Measurements from ENCODE around the gene DAAM2. TPM values are rescaled to one million over a fixed set of nuclear protein-coding genes. Genes with fewer than 3 reads are reported as not detected.

DAAM2 gene
- total RNA-seq, 1 experiment from 2014 or later: not detected

DNA sequence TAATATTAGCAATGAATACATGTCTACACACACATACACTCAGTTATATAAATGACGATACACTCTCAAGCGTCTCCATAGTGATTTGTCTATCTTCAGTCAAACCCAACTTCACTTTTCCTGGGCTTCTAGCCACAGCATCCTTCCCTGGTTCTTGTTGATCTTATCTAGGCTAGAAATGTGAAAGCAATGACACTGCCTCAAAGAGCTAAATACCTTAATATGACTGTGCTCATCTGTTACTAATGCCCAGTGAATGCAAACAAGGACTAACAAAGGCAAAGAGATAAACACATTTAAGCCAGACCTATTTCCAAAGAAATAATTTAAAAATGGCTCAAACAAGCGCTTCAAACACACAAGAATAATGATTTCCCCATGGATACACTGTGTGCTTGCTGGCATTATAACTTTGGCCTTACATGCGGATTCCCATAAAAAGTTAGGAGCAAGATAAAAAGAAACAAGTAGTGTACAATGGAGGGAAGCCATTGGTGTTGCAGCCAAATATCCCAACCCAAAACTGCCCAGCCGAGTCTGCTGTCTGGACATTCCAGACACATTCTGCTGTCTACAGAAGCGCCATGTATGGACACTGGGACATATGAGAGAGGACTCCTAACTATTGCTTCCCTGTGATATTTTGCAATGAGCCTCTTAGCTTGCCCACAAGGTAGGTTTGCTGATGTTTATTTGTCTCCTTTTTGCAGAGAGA lies 19.5 kb upstream of the DAAM2 start:
- H3K27ac Mint-ChIP-seq (ENCODE audit: low read depth, unreplicated experiment): no peak overlapping the region
- no peak for DNase-seq (ENCODE audit: unreplicated experiment)
- TF ChIP-seq, protein P1, sequence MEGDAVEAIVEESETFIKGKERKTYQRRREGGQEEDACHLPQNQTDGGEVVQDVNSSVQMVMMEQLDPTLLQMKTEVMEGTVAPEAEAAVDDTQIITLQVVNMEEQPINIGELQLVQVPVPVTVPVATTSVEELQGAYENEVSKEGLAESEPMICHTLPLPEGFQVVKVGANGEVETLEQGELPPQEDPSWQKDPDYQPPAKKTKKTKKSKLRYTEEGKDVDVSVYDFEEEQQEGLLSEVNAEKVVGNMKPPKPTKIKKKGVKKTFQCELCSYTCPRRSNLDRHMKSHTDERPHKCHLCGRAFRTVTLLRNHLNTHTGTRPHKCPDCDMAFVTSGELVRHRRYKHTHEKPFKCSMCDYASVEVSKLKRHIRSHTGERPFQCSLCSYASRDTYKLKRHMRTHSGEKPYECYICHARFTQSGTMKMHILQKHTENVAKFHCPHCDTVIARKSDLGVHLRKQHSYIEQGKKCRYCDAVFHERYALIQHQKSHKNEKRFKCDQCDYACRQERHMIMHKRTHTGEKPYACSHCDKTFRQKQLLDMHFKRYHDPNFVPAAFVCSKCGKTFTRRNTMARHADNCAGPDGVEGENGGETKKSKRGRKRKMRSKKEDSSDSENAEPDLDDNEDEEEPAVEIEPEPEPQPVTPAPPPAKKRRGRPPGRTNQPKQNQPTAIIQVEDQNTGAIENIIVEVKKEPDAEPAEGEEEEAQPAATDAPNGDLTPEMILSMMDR (IDR thresholded peaks at IDR 0.05; ENCODE audit: unreplicated experiment): no peak
- no TSS peak for BruUV-seq (replicated peaks)
- no peaks in the 10 kb centered on the region for H3K4me1 Mint-ChIP-seq (ENCODE audit: insufficient read depth, unreplicated experiment)
- H3K4me3 Mint-ChIP-seq (ENCODE audit: unreplicated experiment): no peak overlapping the region
- ChIA-PET POLR2A (interaction anchor here (1.3 kb wide), 1 partner anchor 11 kb away, joined by 3 read pairs; no protein-coding TSS in a partner anchor), CTCF (interaction anchor here (0.6 to 1.1 kb wide), 2 partner anchors 80 to 109 kb away, joined by 3 read pairs; no protein-coding TSS in a partner anchor)
- no peaks in the 10 kb centered on the region for H3K27me3 Mint-ChIP-seq (ENCODE audit: insufficient read depth, unreplicated experiment)
- no peaks in the 10 kb centered on the region for H3K36me3 Mint-ChIP-seq (ENCODE audit: insufficient read depth, unreplicated experiment)
- intact Hi-C loops (cut with micrococcal nuclease): no loop called here
- no peaks in the 10 kb centered on the region for H3K9me3 Mint-ChIP-seq (ENCODE audit: unreplicated experiment)

DNA sequence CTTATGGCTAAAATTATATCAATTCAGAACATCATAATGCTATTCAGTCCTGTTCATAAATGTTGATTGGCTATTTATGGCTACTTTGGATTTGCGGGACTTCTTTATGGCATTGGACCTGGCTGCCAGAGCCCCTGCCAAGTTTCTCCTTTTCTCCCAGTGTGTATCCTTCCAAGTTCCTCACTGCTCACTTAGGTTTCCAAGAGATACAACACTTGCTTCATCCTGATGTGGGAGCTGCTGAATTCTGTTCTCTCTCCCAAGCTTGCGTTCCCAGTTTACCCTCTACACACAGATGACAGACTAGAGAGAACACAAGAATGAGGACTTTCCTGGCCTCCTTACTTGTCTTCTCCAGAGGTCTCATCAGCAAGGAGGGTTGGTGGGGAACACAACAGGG lies 18.4 kb upstream of the DAAM2 start:
- Mint-ChIP-seq H3K27me3 (ENCODE audit: insufficient read depth, unreplicated experiment) (no peaks in the 10 kb centered on the region), H3K27ac (ENCODE audit: low read depth, unreplicated experiment) (no peak overlapping the region), H3K4me3 (ENCODE audit: unreplicated experiment) (no peak overlapping the region), H3K4me1 (ENCODE audit: insufficient read depth, unreplicated experiment) (no peaks in the 10 kb centered on the region), H3K36me3 (ENCODE audit: insufficient read depth, unreplicated experiment) (no peaks in the 10 kb centered on the region), H3K9me3 (ENCODE audit: unreplicated experiment) (no peaks in the 10 kb centered on the region)
- TF ChIP-seq, protein P1 (IDR thresholded peaks at IDR 0.05; ENCODE audit: unreplicated experiment): no peak
- intact Hi-C loops (cut with micrococcal nuclease): no loop called here
- CTCF ChIA-PET: interaction anchor here (0.6 to 0.9 kb wide), 4 partner anchors 10 to 366 kb away, joined by 3 to 4 read pairs (median 3); no protein-coding TSS in a partner anchor
- POLR2A ChIA-PET: interaction anchor here (0.6 to 1.3 kb wide), 2 partner anchors 9 to 87 kb away, joined by 3 read pairs; no protein-coding TSS in a partner anchor
- no TSS peak for BruUV-seq (replicated peaks)
- no peak for DNase-seq (ENCODE audit: unreplicated experiment)

DNA sequence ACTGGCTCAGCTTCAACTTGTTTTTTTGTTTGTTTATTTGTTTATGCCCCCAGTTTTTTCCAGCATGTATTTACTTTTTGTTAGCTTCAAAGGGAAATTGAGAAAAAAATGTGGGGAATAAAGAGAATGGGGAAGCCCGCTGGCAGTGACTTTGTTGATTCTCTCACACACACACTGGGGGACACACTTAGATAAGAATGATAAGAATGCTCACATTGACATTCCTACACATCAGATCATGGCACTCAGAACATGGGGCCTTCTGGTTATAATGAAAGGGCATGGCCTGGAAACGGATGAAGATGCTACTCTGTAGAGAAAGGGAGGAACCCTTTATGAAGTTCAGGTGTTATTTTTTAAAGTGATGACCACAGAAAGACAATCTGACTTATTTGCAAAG lies 15.6 kb upstream of the DAAM2 start:
- no peaks in the 10 kb centered on the region for H3K9me3 Mint-ChIP-seq (ENCODE audit: unreplicated experiment)
- DNase-seq (ENCODE audit: unreplicated experiment): no peak
- BruUV-seq (replicated peaks): no TSS peak
- TF ChIP-seq, protein P1 (IDR thresholded peaks at IDR 0.05; ENCODE audit: unreplicated experiment): no peak
- no peaks in the 10 kb centered on the region for H3K36me3 Mint-ChIP-seq (ENCODE audit: insufficient read depth, unreplicated experiment)
- ChIA-PET CTCF (interaction anchor here (0.6 to 0.7 kb wide), 2 partner anchors 119 to 877 kb away, joined by 3 read pairs; no protein-coding TSS in a partner anchor), POLR2A (no interaction called here)
- H3K4me1 Mint-ChIP-seq (ENCODE audit: insufficient read depth, unreplicated experiment): no peaks in the 10 kb centered on the region
- H3K27me3 Mint-ChIP-seq (ENCODE audit: insufficient read depth, unreplicated experiment): no peaks in the 10 kb centered on the region
- intact Hi-C loops (cut with micrococcal nuclease): no loop called here
- no peak overlapping the region for H3K4me3 Mint-ChIP-seq (ENCODE audit: unreplicated experiment)
- no peak overlapping the region for H3K27ac Mint-ChIP-seq (ENCODE audit: low read depth, unreplicated experiment)

DNA sequence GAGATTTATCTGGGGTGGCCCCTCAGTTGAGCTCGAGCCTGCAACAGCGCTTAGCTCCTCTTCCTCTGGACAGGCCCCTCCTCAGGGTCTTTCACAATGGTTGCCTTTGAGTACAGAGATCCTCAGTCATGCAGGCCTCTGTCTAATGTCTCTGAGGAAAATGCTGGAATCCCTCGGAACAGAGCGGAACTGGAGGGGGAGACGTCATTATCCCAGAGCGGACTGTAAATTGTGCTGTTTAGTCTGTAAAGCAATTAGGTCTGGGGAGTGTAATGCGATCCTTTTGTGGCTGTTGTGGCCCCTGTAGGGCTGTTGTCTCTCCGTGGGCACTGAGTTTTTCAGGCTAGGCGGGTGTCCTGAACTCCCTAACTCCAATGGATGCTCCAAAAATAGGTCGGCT lies 15.0 kb upstream of the DAAM2 start:
- TF ChIP-seq, protein P1 (IDR thresholded peaks at IDR 0.05; ENCODE audit: unreplicated experiment): no peak
- Mint-ChIP-seq H3K27me3 (ENCODE audit: insufficient read depth, unreplicated experiment) (no peaks in the 10 kb centered on the region), H3K4me1 (ENCODE audit: insufficient read depth, unreplicated experiment) (no peaks in the 10 kb centered on the region), H3K9me3 (ENCODE audit: unreplicated experiment) (no peaks in the 10 kb centered on the region), H3K36me3 (ENCODE audit: insufficient read depth, unreplicated experiment) (no peaks in the 10 kb centered on the region), H3K4me3 (ENCODE audit: unreplicated experiment) (no peak overlapping the region), H3K27ac (ENCODE audit: low read depth, unreplicated experiment) (no peak overlapping the region)
- DNase-seq (ENCODE audit: unreplicated experiment): no peak
- no TSS peak for BruUV-seq (replicated peaks)
- intact Hi-C loops (cut with micrococcal nuclease): no loop called here
- ChIA-PET CTCF (interaction anchor here (0.5 kb wide), 1 partner anchor 380 kb away, joined by 5 read pairs; no protein-coding TSS in a partner anchor), POLR2A (no interaction called here)
